ENCODE data around the gene CDK16. TPM values are rescaled to one million over a fixed set of nuclear protein-coding genes. Genes with fewer than 3 reads are reported as not detected.

CDK16 gene
- total RNA-seq, 1 donor from 2014 or later, result 21.7 TPM

DNA sequence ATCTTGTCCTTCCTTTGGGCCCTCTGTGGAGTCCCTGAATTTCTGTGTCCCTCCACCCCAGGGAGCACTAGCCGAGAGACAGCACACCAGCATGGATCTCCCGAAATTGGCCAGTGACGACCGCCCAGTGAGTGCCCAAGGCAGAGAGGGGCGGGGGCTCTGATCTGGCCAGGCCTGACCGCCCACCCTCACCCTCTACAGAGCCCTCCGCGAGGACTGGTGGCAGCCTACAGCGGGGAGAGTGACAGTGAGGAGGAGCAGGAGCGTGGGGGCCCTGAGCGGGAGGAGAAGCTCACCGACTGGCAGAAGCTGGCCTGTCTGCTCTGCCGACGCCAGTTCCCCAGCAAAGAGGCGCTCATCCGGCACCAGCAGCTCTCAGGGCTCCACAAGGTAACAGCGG lies 33.2 kb upstream of the CDK16 start:
- DNase-seq (ENCODE audit: low spot score), result no peak

DNA sequence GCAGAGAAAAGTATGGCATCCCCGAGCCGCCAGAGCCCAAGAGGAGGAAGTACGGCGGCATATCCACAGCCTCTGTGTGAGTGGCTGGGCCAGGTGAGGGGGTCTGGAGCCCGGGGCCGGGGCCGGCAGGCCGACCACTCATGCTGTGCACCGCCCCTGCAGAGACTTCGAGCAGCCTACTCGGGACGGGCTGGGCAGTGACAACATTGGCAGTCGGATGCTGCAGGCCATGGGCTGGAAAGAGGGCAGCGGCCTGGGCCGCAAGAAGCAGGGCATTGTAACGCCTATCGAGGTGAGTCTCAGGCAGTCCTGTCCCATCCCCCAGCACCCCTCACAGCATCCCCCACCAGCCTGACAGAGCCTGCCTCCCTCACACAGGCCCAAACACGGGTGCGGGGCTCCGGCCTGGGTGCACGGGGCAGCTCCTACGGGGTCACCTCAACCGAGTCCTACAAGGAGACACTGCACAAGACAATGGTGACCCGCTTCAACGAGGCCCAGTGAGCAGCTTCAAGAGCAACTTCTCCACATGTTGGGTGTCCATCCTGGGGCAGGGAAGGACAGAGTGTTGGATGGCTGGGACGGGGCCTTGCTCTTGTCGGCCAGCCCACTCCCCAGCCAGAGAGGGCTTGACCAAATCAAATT lies 32.3 kb upstream of the CDK16 start:
- ATAC-seq (no peak), DNase-seq (ENCODE audit: low spot score) (no peak)

More for the DNA sequence above, 33.2 kb upstream of the CDK16 start:
- ATAC-seq, result no peak

DNA sequence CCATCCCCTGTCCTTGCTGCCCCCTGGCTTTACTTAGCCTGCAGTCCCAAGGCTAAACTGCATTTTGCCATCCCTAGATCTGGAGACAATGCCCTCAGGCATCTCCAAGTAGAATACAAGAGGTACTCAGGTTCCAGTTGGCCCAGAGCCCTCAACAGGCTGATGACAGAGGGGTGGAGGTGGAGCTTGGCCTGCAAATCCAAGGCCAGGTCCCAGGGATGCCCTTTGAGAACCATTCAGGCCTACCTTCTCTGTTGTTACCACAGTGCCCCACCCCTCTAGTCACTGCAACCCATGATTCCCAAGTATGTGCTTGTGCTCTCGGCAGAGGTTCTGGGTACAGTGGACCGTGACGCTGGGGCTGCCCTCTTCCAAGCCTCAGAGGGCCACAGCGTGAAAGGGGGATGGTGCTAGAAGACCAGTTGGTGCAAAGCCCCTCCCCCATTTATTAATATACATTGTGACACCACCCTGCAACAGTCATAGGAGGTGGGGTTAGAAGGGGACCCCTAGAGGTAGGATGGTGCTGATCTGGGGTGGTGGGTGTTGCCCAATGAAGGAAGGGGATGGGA lies 31.3 kb upstream of the CDK16 start:
- DNase-seq (ENCODE audit: low spot score) (no peak), ATAC-seq (no peak)

DNA sequence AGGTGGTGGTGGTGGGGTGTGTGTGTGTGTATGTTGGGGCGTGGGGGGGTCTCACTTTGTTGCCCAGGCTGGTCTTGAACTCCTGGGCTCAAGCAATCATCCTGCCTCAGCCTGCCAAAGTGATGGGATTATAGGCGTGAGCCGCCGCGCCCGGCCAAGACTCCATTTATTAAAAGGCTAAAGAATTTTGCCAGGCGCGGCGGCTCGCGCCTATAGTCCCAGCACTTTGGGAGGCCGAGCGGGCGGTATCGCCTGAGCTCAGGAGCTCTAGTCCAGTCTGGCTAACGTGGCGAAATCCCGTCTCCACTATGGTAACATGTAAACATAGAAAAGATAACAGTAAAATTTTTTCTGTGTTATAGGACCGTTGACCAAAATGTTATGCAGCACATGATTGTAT lies 28.6 kb upstream of the CDK16 start:
- no peak for ATAC-seq
- no peak for DNase-seq (ENCODE audit: low spot score)

DNA sequence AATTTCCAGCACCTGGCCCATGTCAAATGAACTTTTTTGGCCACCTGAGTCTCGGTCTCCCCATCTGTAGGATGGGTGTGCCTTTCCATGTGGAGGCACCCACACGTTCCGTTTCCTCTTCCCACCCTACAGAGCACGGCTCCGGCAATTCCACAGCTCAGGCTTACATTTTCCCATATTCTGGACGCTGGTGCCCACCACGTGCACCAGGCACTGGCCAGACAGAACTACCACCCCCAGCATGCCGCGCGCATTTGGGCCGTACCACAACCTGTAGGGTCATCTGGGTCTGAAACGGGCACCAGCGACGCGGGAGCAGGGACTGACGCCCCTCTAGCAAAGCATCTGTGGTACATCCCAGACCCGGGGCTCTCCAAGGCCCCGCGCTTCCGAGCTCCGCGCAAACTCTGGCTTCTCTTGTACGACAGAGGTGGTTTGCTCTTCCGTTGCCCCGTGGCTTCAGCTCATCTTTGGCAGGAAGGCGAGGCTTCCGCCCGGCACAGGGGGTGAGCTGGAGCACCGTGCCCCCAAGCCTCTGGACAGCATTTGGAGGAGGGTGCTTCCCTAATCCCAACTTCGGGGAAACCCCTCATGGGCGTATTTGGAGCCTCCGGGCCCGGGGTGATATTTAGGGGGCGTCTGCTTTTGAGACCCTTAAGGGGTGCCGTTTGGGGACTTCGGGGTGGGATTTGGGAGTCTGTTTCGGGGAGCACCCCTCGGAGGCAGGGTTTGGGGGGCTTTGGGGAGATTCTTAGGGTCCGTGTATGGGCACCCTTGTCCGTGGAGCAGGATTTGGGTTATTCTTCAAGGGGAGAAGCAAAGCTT lies 27.8 kb upstream of the CDK16 start:
- DNase-seq (ENCODE audit: low spot score) (peak; percentile 86), ATAC-seq (peak; percentile 88)

DNA sequence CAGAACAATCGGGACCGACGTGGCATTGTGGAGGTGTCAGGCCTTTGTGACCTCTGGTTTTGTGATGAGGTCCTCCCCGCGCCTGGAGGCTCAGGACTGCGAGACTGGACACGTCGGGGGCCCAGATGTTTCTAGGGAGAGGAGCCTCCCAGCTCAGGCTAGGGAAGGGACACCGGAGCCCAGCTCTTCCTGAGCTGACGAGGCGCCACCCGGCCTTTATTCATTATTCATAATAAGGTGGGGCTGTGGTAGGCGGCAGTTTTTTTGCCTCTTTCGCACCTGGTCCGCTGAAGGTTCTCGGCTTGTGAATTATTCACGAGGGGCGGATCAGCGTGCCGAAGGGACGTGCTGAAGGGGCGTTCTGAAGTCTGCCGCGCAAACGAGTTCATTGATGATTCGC lies 27.1 kb upstream of the CDK16 start:
- DNase-seq (ENCODE audit: low spot score), result no peak
- no peak for ATAC-seq

DNA sequence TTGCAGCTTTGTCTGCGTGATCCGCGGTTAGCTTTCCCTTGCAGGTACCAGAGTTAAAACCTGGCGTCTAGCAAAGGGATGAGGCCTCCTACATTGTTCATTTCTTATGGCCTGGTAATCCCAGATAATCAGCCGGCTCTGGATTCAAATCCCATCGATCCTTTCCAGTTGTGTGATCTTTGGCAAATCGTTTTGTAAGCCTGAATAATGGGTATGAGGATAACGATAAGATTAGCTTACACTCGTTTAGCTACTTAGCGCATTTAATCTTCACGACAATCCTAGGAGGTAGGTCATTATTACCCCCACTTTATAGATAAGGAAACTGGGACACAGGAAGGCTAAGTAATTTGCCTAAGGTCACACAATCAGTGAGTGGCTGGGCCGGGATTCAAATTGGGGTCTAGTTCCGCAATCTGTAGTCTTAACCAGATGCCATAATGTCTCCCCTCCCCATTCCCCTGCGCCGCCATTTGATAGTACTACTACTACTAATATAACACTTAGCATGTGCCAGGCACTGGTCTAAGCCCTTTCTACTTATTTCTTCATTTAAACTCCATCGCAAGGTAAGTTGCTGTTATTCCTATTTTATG lies 26.6 kb upstream of the CDK16 start:
- ATAC-seq (no peak), DNase-seq (ENCODE audit: low spot score) (no peak)

DNA sequence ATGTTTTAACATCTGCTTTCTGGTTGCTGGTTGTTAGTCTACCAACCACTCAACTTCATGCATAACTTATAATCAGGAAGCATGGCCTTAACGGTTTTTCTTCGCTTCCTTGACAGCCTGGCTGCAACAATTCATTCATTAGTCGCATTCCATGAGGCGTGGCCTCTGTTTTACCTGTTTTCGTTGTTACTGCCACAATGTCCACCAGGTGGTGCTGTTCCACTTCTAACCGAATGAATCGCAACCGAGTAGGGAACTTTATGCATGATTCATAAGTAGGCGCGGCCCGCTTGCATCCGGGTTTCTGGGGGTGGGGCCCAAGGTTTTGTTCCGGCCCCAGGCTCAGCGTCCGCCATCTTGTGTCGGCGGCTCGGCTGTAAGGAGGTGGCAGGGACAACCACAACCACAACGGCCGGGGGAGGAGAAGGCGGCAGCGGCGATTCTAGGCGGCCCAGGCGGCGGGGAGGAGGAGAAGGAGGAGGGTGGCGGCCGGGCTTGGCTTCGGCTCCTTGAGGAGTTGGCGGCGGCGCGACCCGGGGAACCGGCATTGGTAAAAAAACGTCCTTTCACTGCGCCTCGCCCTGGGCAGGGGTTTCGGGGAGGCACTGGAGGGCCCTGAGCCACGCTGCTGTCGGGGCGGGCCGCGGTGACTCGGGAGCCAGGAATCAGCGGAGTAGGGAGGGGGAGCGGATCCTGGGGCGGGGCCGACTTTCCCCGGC lies 24.8 kb upstream of the CDK16 start, which contains the start of gene UBA1:
TSS of gene UBA1 (plus strand) at position 355 of the 719 bp plus-strand sequence. CDS start 4,974 bp downstream, outside the sequence.
- ATAC-seq (peak; percentile 87), DNase-seq (ENCODE audit: low spot score) (peak; percentile 91)

DNA sequence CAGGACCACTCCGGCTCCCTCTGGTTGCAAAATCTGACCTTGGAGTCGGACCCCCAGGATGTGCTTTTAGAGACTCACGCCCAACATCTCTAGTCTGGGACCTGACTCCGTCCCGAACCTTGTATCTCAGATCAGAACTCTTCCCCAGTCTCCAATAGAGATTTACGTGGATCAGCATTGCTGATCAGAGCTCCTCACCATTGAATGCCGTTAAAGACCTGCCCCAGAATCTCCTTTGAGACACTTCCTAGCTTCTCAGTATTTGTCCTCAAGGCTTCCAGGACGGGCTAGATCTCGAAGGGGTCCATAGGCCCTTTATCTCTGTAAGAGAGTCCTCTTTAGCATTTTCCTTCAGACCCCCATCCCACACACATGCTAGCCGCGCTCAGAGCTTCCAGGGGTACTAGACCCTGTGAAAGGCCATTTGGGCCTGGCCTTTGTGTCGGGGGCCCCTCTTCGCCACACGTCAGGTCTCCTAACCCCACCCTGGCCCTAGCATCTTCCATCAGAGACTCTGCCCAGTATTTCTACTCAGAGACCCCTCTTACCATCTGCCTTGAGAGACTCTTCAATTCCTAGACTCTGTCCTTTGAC lies 24.2 kb upstream of the CDK16 start:
- DNase-seq (ENCODE audit: low spot score) (no peak), ATAC-seq (no peak)

DNA sequence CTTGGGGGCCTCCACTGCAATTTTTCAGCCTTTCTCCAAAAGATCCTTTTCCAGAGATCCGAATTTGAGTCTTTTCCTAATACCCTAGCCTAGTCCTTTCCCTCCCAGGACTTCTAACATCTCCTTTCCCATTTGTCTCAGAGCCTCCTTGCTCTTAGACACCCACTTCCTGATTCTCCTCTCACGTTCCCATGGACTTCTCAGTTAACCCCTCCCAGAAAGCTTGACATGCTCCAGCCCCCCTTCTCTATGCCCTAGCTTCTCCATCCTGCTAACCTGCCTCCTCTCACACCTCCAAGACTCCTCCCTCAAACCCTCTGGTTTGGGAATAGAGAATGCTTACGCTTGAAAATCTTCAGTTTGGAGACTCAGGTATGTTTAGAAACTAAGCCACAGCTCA lies 22.4 kb upstream of the CDK16 start:
- ATAC-seq, result no peak
- no peak for DNase-seq (ENCODE audit: low spot score)

DNA sequence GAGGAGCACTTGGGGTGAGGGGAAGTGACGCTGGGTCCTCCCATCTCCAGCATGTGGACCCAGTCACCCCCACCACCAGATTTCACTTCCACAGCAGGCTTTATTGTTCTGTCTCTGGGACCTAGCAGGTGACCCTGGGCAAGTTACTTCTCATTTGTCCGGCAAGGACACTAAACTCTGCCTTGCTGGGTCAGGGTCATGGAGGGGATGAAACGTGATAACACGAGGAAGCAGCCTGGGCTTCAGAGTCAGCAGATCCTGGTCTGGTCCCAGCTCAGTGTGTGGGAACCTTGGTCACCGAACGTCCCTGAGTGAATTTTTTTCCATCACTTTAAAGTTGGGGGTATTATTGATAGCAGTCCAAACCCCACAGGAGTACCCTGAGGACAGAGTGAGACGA lies 21.0 kb upstream of the CDK16 start:
- ATAC-seq (no peak), DNase-seq (ENCODE audit: low spot score) (no peak)

DNA sequence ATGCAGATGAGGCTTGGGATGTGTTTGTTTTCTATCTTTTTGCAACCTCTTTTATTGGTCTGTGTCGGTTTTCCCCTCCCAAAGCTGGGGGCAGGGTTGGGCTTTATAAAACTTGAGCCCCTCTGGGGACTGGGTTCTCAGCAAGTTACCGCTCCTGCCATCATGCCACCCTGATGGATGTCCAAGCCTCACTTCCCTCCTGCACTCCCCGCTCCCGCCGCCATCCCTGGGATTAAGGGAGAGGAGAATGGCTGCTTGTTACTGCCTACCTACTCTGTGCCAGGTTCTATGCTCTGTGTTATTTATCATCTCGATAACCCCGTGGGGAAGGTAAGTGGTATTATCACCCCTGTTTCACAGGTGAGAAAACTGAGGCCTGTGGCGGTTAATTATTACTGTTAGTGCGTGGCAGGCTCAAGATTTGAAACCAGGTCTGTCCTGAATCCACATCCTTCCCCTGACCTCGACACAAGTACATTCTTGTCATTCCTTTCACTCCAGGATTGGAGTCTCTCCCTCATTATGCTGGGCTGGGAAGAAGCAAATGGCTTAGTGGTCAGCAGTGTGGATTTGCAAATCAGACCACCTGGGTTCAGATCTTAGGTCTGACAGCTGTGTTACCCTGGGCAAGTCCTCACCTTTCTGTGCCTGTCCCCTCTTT lies 20.3 kb upstream of the CDK16 start:
- DNase-seq (ENCODE audit: low spot score) (no peak), ATAC-seq (no peak)

DNA sequence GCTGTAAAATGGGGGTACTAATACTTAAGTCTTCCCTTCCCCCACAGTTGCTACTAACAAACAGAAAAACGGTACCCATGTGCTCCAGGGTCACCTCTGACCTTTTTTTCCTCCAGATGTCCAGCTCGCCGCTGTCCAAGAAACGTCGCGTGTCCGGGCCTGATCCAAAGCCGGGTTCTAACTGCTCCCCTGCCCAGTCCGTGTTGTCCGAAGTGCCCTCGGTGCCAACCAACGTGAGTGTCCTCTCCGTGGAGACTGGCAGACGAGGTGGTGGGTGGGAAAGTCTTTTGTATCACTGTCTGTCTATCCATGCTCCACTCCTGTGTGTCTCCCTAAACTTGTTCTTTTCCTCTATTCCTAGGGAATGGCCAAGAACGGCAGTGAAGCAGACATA lies 19.8 kb upstream of the CDK16 start:
- DNase-seq (ENCODE audit: low spot score), result no peak

DNA sequence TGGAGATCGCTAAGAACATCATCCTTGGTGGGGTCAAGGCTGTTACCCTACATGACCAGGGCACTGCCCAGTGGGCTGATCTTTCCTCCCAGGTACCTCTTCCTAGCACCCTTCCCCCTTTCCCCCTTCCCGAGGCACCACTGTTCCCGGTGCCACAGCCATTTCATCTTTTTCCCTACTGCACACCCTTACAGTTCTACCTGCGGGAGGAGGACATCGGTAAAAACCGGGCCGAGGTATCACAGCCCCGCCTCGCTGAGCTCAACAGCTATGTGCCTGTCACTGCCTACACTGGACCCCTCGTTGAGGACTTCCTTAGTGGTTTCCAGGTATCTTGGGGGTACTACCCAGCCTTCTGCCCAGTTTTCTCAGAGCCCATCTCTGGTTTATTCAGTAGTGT lies 19.2 kb upstream of the CDK16 start:
- ATAC-seq, result no peak

More for the DNA sequence above, 19.8 kb upstream of the CDK16 start:
- ATAC-seq, result no peak

DNA sequence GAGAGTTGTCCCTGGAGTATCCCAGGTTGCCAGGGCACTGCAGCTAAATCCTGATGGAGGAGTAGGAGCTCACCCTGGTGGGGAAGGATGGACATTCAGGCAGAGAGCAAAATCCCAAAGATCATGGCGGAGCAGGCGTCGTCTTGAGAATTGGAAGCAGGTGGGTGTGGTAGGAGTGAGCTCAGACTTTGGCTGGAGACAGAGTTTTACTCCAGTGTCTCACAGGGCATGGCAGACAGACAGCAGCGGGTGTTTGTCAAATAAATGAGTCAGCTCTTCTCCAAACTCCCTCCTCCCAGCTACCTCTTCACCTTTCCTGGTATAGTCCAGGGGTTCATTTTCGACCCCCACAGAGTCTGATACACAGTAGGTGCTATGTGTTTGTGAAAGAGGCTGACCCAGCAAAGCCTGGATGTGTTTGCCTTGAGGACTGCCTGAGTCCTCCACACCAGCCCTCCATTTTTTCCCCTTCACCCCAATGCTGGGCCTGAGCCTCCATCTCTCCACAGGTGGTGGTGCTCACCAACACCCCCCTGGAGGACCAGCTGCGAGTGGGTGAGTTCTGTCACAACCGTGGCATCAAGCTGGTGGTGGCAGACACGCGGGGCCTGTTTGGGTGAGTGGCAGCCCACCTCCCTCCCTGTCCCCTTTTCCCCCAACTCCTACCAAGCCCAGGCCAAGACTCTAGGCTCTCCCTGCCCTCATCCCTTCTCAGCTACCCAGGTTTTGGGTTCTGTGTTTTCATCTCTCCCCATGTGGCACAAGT lies 17.9 kb upstream of the CDK16 start:
- no peak for DNase-seq (ENCODE audit: low spot score)
- peak; percentile 70 for ATAC-seq

More for the DNA sequence above, 19.2 kb upstream of the CDK16 start:
- DNase-seq (ENCODE audit: low spot score), result no peak

DNA sequence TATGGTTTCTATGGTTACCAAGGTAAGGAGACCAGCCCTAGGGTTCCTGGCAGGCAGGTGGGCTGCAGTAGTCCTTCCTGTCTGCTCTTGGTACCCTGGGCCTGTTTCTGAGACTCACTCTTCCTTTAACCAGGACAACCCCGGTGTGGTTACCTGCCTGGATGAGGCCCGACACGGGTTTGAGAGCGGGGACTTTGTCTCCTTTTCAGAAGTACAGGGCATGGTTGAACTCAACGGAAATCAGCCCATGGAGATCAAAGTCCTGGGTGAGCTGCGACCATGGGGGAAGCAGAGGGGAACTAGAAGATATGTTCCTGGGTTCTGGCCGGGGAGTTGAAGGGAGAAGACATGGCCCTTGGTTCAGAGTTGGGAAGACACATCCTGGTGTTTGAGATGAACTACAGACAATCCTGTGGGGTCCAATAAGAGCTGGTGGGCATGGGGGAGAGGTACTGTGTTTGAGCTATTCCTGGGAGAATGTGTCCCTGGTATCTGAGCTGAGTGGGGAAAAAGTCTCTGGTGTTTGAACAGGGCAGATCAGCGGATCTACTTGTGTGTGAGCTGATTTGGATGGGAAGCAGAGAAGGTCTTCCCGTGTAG lies 17.0 kb upstream of the CDK16 start:
- DNase-seq (ENCODE audit: low spot score) (no peak), ATAC-seq (no peak)

DNA sequence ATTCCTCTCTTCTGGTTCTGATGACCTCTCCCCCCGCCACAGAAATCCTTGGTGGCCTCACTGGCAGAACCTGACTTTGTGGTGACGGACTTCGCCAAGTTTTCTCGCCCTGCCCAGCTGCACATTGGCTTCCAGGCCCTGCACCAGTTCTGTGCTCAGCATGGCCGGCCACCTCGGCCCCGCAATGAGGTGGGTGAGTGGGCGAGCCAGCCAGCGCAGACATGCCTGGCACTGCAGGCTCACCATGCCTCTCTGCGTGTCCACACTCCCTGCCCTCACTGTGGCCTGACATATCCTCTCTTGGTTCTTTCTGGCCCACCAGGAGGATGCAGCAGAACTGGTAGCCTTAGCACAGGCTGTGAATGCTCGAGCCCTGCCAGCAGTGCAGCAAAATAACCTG lies 16.2 kb upstream of the CDK16 start:
- ATAC-seq (no peak), DNase-seq (ENCODE audit: low spot score) (no peak)

DNA sequence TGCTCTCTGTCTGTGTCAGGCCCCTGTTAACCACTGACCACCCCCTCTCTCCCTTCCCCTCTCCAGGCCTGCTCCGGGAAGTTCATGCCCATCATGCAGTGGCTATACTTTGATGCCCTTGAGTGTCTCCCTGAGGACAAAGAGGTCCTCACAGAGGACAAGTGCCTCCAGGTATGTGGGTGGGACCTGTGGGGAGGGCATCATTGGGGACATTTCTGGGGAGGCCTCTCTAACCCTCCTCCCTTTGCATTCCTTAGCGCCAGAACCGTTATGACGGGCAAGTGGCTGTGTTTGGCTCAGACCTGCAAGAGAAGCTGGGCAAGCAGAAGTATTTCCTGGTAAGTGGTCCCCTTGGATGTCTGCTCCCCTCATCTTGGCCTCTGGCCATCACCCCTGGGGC lies 15.6 kb upstream of the CDK16 start:
- no peak for DNase-seq (ENCODE audit: low spot score)

DNA sequence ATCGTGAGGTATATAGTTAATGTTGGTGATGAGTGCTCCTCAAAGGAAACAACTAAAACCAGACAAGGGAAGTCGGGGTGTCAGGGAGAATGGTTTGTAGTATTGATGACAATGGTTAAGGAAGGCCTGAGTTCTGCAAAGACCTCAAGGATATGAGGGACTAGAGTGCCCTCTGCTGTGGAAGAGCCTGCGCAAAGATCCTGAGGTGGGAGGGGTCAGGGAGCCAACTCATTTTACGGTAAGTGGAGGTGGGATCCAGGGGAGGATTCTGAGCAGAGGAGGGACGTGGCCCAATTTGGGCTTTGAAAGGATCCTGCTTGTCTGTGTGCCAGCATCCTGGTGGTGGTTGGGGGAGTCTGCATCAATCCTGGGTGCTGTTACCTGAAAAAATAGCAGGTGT lies 13.5 kb upstream of the CDK16 start:
- no peak for DNase-seq (ENCODE audit: low spot score)

More for the DNA sequence above, 15.6 kb upstream of the CDK16 start:
- ATAC-seq, result no peak

More for the DNA sequence above, 13.5 kb upstream of the CDK16 start:
- no peak for ATAC-seq
